ENCODE measurements around the gene EXOC4.
A peak's percentile ranks its signal among the peaks of the same experiment; 100 is the strongest.

The EXOC4 gene

DNA sequence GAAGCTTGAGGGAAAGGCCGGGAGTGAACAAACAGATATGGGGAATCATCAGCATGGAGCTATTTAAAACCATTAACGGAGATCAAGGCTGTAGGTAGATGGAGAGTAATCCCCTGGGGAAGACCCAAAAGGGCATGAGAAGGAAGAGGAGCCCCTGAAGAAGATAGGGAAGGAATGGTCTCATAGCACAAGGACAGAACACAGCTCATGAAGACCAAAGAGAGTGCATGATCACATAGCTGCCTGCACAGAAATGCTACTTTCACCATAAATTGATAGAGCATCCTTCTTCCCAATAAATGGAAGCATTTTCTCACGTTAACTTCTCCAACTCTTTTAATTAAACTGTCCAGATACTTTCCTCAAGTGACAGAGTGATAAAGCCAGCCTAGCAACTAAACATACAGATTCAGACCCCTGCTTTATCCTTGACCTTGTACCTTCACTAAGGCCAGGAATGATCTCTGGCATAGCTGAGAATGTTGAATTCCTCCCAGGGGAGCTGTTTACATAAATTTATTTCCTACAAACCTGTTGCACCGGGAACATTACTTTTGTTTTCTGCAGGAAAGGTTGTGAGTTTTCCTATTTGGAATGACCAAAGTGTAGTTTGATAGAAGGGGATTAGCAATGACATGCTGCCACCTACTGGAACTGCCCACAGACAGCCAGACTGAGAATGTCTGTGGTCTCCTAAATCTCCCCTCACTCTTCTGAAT is 763.5 kb downstream of the EXOC4 start:
- DNase-seq, result peak; percentile 11 to 33

DNA sequence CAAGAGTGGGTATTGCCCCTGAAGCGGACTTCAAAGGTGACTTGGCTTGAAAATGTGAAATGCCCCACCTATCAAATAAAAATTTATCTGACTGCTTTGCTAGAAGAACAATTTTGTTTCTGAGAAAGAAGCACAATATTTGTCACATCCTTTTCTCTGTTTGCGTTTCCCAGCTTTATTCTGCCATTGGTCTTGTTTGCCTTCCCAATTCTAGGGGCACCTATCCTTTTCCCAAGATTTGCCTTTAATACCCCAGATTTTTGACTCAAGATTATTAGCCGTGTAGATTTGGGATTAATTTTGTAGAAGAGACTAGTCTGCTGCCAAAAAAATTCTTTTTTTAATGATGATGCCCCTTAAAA is 764.0 kb downstream of the EXOC4 start:
- no peak for DNase-seq

DNA sequence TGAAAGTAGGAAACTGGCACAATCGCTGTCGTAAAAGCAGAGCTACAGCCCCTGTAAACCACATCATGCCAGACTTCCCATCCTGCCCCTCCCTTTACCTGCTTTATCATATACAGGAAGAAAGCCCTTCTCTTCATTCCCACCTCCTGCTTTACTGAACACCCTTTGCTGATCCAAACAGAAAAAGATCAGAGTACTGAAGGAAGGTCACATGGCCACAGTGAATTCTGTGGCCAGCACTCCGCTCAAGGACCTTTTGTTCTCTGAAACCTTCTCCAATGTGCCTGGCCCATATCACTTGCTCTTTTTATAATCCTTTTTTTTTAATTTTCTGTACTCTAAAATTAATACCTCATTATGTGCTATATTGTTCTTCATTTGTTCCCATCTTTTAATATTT is 765.4 kb downstream of the EXOC4 start:
- DNase-seq, result no peak

DNA sequence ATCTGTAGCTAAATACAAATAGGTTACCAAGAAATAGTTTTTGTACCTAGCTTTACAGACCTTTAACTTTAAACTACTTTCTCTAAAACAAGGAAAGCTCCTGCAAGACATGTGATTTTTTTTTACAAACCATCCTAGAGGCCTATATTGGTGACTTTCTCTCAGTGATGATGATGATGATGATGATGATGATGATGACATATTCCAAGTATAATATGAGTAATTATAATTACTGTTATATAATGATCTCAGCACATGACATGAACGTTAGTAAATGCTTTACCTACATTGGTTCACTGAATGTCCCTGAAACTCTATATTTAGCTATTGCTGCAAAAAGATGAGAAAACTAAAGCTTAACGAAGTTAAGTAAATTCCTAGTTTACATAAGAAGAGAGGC is 766.4 kb downstream of the EXOC4 start:
- no peak for DNase-seq

DNA sequence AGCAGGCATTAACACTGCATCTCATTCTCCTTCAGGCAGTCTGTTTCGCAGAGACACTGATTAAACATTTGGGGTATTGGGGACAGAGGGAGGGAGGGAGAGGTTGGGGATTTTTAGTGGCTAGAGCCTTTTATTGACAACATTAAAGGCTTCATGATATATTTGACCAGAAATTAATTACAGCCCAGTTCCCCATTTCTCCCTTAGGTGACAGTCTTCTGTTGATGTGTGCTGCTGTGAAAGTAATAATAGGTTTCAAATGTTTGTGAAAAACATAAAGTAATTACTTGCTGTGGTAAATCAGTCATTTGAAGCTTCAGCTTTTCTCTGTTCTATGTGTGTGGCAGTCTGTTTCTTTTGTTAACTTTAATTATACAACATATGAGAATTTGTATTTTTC is 769.0 kb downstream of the EXOC4 start:
- DNase-seq, result no peak

DNA sequence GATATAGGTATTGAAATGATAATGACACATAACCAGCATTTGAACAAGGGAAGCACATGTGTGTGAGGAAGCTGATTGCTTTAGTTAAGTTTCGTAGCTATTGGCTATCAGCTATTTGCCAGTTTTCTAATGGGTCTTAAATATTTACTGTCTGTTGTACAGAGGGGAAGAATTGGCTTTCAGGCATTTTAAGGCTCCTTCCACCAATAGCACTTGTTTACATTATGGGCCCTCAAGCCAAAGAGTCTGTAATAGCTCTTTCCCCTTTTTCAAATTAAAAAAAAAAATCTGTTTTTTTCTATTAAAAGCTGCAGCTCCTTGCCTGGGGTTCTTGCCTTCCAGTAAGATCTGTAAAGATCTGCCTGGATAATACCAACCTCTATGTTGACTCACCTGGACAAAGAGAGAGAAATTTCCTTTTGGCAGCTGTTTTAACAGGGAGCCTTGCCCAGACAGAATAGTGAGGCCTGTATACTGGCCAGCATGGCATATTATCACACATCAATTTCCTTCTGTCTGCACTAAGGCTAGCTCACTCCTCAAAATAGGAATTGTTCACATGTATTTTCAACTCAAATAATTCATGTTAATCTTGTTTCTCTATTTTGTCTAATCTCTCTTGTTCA is 769.5 kb downstream of the EXOC4 start:
- peak; percentile 37 to 59 for DNase-seq

DNA sequence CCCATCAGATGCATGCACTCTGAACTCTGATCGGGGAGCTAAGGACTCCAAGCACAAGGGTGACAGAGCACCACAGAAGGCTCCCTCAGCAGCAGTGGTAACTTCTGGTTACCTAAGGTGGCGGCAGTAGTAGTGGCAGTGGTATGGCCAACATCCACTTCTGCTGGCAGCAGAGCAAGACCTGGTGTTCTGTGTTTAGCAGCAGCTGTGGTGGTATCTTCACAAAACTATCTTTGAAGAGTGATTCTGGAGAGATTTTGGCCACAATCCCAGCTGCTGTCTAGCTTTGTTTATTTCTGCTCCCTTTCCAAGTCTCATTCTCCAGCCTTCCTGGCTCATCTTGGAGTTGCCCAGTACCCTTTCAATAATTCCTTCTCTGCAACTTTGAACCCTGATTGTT is 771.9 kb downstream of the EXOC4 start:
- DNase-seq, result no peak

DNA sequence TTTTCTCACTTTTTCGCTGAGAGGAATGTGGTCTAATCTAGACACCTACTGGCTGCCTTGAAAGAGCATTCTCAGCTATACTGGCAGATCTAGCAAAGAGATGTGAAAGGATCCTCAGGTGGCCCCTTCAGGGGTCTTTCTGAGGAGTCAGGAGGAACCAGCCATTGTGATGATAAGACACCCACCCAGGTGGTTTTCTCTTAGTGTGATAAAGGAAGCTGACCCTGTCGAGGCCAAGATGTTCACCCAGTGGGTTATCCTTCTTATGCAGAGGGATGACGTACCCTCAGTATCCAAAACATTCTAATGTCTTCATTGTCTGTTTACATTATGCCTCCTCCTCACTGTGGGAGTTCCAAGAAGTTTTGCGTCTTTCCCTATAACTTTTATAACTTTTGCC is 776.0 kb downstream of the EXOC4 start:
- DNase-seq, result no peak

DNA sequence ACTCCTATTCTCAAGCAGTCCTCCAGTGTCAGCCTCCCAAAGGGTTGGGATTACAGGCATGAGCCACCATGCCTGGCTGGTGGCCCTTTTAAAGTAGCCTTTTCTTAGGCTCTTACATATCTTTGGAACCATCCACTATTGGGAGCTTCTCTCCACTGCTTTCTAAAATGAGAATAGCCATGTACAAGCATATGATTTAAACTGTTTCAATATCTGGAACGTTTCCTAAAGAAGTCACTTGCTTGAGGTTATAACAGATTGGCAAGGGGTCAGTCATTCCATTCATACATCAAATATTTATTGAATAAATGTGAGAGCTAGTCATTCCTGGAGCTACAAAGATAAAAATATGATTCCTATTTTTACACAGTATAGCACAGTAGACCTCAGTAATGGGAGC is 776.9 kb downstream of the EXOC4 start:
- no peak for DNase-seq

DNA sequence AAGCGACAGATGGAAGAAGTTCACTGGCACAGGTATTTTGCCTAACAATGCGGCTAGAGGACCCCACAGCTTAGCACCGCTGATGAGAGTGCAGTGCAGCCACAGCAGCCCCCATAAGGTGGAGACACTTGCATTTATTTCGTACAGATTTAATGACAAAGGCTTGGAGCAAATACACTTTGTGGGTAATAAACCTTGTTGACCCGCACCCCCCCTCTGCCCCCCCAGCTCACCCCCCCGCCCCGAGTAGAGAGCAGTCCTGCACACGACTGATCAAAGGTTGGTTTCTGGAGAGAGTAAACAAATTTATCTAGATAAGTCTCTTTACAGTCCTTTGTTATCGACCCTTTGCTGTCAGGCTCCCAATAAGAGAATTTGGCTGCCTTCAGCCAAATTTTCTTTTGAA is 777.6 kb downstream of the EXOC4 start:
- no peak for DNase-seq

DNA sequence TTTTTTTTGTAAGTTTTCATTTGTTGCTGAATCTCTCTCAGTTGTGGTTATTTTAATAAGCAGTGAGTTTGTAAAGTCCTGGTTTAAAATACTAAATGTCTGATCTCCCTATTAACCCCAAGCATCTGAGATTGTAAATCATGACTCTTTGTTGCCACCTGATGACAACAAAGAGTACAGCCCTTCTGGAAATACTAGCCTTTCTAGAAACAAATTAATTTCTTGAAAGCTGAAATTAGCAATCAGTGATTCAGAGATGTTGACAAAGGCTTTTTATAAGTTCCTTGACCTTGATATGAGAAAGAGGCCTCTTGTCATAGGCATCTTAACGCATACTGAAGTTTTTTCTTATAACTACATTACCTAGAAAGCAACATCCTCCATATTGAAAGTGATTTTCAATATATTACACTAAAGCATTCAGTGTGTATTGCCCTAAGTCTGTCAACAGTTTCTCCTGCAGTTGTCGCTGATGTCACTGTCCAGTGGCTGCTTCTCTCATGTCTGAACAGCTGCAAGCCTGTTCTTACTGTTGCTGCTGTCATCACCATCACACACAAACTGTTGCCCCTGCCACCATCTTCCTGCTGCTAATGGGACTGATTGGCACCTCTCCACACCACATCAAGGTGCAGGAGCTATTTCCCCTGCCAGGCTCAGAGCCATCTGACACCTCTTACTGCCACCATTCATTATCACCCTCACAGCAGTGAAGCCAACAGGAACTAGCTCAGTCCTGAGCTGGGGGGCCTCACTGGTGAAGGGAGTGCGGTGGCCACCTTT is 779.1 kb downstream of the EXOC4 start:
- DNase-seq, result peak; percentile 6 to 15

DNA sequence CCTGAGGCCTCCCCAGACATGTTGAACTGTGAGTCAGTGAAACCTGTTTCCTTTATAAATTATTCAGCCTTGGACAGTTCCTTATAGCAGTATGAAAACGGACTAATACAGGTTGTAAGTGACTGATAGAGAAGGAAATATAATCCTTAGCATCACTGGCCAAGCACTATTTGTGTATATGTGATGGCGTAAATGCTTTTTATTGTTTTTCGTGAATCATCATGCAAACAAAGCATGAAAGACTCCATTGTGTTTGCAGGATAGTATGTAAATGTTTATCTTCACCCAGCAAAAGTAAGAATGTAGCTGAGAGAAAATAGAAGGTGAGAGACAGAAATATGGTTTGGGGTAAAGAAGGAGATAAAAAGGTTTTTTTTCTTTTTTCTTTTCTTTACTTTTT is 781.8 kb downstream of the EXOC4 start:
- DNase-seq, result no peak

DNA sequence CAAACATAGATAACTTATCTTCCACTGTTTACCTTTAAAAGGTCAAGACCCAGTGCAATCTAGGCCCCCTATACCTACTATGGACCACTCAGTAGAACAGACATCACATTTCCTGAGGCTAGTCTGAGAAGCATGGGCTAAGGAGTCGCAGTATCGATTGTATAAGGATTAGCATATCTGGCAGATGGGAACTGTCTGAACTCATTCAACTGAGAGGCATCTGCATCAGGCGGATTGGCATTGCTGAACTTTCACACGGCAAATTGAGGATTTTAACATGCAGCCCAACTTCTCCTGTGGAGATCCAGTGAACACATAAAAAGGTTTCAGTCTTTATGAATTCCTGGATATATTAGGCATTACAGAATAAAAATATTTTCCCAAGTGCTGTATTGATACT is 785.1 kb downstream of the EXOC4 start:
- no peak for DNase-seq

DNA sequence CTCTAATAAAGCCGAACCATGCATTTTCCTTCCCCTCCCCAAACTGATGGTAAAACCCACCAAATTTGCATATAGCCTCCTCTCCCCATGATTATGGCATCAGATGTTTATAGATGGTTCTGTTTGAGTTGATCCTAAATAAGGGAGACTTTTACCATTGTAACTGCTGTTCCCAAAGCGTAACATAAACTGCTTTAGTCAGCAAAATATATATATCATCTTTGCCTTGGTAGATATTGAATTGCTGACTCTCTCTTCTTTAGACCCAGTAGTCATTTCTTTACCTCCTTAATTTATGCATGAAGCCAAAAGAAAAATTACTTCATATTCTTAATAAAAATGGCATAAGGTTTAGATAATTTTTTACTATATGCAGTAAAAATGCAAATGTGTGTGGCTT is 788.1 kb downstream of the EXOC4 start:
- no peak for DNase-seq

DNA sequence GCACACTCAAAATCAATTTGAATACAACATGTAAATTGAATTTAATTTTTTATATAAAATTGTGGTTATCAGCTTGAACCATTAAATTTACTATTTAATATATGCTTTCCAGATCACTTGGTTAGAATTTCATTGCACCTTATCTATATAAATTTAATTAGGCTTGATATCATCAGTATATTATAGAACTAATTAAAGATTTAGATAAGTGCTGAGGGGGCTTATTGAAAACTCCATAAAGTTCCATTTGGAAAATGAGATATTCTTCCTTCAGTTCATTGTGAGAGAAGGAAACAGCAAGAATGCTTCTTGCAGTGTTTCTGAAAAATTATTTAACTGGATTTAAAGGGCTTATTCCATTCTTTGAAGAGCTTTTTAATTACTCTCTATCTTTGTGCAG is 788.6 kb downstream of the EXOC4 start:
- DNase-seq, result no peak

DNA sequence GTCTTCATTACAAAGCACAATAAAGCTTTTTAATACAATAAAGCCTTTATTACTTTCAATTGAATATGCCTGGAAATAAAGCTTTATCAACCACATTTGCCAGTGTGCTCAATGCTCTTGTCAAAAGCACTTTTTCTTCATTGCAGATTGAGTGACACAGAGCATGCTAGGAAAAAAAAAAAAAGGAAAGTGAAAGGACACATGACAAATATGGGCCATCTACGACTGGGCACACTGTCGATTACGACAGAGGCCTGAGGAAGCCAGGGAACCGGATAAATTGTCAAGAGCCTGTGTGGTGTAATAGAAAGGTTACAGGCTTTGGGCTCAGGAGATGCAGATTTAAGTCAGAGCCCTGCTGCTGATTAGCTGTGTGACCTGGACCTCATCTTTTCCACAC is 789.4 kb downstream of the EXOC4 start:
- no peak for DNase-seq

DNA sequence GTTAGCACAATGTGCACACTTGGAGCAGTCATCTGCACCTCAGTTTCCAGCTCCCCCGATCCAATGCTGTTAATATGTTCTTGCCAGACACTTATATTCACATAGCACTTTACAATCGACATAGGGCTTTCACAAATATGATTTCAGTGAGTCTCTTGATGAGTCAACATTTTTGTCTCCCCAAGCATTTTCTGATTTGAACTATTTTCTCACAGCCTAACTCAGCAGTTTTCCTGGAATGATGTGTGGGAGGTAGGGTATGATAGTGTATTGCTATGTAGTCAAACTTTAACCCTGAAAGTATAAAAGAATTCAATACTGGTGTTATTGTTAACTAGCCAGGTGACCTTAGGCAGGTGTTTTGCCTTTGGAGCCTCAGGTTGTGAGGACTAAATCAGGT is 791.8 kb downstream of the EXOC4 start:
- no peak for DNase-seq

DNA sequence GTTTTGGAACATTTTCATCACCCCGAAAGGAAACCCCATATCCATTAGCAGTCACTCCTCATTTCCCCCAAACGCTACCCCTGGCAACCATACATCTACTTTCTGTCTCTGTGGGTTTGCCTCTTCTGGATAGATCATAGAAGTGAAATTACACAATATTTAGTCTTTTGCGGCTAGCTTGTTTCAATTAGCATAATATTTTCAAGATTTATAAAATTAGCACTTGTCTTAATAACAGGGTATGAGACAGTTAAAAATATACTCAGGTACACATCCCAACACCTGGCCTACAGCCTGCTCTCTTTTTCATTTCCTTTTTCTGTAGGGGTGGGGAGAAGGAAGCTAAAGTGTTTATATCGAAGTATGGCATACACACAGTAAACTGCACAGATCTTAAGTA is 792.8 kb downstream of the EXOC4 start:
- DNase-seq, result no peak

DNA sequence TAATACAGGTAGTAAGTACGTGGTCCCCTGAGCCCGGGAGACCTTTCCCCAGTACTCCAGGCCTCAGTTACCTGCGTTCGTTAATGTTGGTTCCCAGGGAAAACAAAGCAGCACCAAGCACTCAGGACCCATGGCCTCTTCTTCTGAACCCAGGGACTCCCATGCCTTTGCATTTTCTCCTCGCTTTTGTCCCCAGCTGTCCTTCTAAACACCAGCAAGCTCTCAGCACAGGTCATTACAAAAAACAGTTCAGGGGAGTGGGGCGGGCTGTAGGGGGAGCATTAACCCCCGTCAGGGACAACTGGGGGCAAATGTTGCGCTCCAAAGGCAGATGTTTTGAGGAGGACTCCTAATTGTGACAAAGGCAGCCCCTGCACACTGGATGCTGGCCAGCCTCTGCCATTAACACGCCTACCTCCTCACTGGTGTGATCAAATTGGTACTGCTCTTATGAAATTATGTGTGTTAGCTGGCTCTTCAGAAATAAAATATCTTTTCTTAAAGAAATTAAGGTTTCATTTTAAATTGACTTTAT is 793.8 kb downstream of the EXOC4 start:
- DNase-seq, result no peak

DNA sequence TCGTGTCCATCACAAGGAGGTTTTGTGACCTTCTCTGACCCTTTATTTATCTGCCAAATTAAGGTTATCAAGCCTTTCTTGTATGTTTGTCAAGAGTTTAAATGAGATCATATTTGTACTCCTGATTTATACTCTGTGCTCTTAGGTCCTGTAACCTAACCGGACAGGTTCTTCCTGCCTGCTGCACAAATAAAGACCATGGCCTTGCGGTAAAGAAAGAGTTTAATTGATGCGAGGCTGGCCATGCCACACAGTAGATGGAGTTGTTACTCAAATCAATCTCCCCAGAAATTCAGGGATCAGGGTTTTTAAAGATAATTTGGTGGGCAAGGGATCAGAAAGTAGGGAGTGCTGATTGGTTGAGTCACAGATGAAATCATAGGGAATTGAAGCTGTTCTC is 794.8 kb downstream of the EXOC4 start:
- DNase-seq, result no peak

DNA sequence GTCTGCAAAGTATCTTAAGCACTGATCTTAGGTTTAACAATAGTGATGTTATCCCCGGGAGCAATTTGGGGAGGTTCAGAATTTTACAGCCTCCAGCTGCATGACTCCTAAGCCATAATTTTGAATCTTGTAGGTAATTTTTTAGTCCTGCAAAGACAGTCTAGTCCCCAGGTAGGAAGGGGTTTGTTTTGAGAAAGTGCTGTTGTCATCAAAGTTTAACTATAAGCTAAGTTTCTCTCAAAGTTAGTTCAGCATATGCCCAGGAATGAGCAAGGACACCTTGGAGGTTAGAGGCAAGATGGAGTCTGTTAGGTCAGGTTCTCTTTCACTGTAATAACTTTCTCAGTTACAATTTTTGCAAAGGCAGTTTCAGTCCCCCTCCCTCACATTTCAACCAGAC is 795.3 kb downstream of the EXOC4 start:
- DNase-seq, result no peak

DNA sequence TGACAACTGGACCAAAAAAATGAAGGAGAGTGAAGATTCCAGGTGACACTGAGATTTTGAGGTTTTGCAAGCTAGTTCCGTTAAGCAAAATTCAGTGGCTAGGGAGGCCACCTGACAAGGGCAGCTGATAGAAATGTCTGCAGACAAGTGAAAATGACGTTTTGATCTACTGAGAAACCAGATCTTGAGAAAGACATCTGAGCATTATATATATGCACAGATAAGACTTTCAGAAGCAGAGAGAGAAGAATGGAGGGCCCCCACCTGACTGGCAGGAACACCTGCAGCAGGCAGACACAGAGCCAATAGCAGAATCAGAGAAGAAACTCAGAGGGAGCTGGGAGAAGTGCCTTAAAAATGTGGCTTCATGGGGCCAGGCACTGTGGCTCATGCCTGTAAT is 798.1 kb downstream of the EXOC4 start:
- no peak for DNase-seq

DNA sequence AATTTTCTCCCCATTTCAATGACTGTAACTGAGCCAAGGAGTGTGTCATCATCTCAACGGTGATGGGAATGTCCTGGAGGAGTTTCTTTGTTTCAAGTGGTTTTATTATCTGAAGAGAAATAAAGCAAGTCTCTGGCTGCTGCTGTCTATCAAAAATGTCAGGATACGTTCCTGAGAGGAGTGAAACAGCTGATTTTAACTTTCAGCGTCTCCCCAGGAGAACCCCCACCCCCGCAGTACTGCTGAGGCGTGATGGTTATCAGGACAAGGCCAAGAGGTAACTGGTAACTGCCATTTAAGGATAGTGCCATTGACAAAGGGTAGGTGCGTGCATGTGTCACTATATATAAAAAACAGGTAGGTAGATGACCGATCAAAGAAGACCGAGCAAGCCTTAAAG is 803.9 kb downstream of the EXOC4 start:
- DNase-seq, result no peak

DNA sequence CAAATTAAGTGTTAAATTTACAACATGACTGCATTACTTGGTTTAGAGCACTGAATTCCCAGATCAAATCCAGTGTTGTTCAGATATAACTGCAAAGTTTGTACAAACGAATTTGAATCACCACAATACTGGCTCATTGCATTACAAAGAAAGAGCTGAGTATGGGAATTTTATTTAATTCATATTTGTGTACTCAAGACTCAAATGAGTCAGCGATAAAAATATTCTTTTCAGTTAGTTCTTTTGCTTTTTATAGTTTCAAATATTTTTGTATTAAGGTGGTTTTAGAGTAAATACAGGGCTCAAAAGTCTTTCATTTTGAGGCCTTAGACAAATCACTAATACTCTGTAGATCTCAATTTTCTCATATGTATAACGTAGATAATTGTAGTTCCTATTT is 805.6 kb downstream of the EXOC4 start:
- no peak for DNase-seq

Measured in SHP77 (cell line).